H1 (cell line): ENCODE results near the gene SPDEF. TPM values are rescaled to one million over a fixed set of nuclear protein-coding genes. Genes with fewer than 3 reads are reported as not detected.

Source experiments
- CTCF ChIA-PET: fragments of 300-600 bp; sonication (Branson Sonifier 250); formaldehyde crosslinking; loops from one replicate; lab custom pipeline; 2021; ENCODE audit not compliant: partially characterized antibody; lab: Charles Lee
- POLR2A ChIA-PET: fragments of 300-600 bp; sonication (Branson Sonifier 250); formaldehyde crosslinking; loops from one replicate; lab custom pipeline; 2021; ENCODE audit warnings: inconsistent platforms; ENCODE audit not compliant: partially characterized antibody; lab: Charles Lee
- DNase-seq, 2 experiments: peaks; one replicate each; pipeline versions ENCODE4 v3.0.0 to v3.0.0-alpha.2; 2010 to 2022; ENCODE audit warnings: low spot score in 2 of 2, low read depth in 1 of 2, mixed read lengths in 1 of 2
- FAIRE-seq: peaks from 2 replicates; lab custom pipeline; 2011; peaks lifted over from hg19 to GRCh38; lab: Jason Lieb, UNC
- H2AFZ ChIP-seq: 2 replicates; pipeline ENCODE4 v1.8.1; 2012; ENCODE audit warnings: low read length, inconsistent platforms
- H2AK5ac ChIP-seq: 2 replicates; pipeline ENCODE4 v1.6.1; 2013; ENCODE audit warnings: low read depth, low read length
- H2BK120ac ChIP-seq: replicated peaks from 2 replicates; pipeline ENCODE3; 2013; ENCODE audit warnings: low read depth, low read length, inconsistent platforms
- H2BK12ac ChIP-seq: 2 replicates; pipeline ENCODE4 v1.6.1; 2013; ENCODE audit warnings: low read depth, low read length
- H2BK15ac ChIP-seq: 2 replicates; pipeline ENCODE4 v1.6.1; 2013; ENCODE audit warnings: low read length
- H2BK20ac ChIP-seq: 2 replicates; pipeline ENCODE4 v1.6.1; 2013; ENCODE audit warnings: low read length
- H2BK5ac ChIP-seq: 2 replicates; pipeline ENCODE4 v1.6.1; 2013; ENCODE audit warnings: low read depth, low read length
- H3K14ac ChIP-seq: 2 replicates; pipeline ENCODE4 v1.6.1; 2013; ENCODE audit warnings: inconsistent platforms; ENCODE audit not compliant: insufficient read length
- H3K18ac ChIP-seq: 2 replicates; pipeline ENCODE4 v1.6.1; 2013; ENCODE audit warnings: low read length; ENCODE audit errors: extremely low read depth
- H3K23ac ChIP-seq: 2 replicates; pipeline ENCODE4 v1.6.1; 2013; ENCODE audit warnings: inconsistent platforms; ENCODE audit not compliant: insufficient read length
- H3K23me2 ChIP-seq: 2 replicates; pipeline ENCODE4 v1.6.1; 2013; ENCODE audit warnings: low read depth, low read length
- H3K27ac ChIP-seq: 2 replicates; pipeline ENCODE4 v1.6.1; 2011; ENCODE audit warnings: low read depth, low read length, inconsistent platforms
- H3K27me3 ChIP-seq, 4 experiments: replicated peaks in 1 of 4; 1 replicate in 1 of 4; 2 replicates in 3 of 4; pipeline versions ENCODE4 v1.6.1 to v1.8.1; 2011 to 2013; ENCODE audit warnings: low read length in 3 of 4, mild to moderate bottlenecking in 3 of 4, inconsistent platforms in 2 of 4, mixed read lengths in 2 of 4, moderate library complexity in 1 of 4; ENCODE audit not compliant: control insufficient read depth in 3 of 4, insufficient read depth in 3 of 4; ENCODE audit errors: extremely low read depth in 1 of 4
- H3K36me3 ChIP-seq, 4 experiments: 2 replicates each; pipeline versions ENCODE4 v1.6.1 to v1.8.1; 2011 to 2013; ENCODE audit warnings: mild to moderate bottlenecking in 4 of 4, low read length in 3 of 4, moderate library complexity in 2 of 4, control low read depth in 1 of 4, inconsistent platforms in 1 of 4; ENCODE audit not compliant: insufficient read depth in 4 of 4, control insufficient read depth in 2 of 4
- H3K4ac ChIP-seq: replicated peaks from 2 replicates; pipeline ENCODE3; 2013; ENCODE audit warnings: low read length, low read depth, mixed read lengths, inconsistent platforms; ENCODE audit not compliant: insufficient read length
- H3K4me1 ChIP-seq, 4 experiments: replicated peaks in 1 of 4; 1 replicate in 1 of 4; 2 replicates in 3 of 4; pipeline versions ENCODE4 v1.6.1 to v1.8.1; 2011 to 2013; ENCODE audit warnings: low read length in 3 of 4, inconsistent platforms in 2 of 4, mixed read lengths in 1 of 4; ENCODE audit not compliant: insufficient read depth in 4 of 4, control insufficient read depth in 3 of 4
- H3K4me2 ChIP-seq, 2 experiments: 2 replicates each; pipeline versions ENCODE4 v1.6.1 to v1.8.1; 2011 to 2013; ENCODE audit warnings: low read depth in 2 of 2, low read length in 2 of 2, control low read depth in 1 of 2, inconsistent platforms in 1 of 2, mild to moderate bottlenecking in 1 of 2; ENCODE audit not compliant: insufficient read depth in 1 of 2
- H3K4me3 ChIP-seq, 4 experiments: fragments of 200-600, 300-600 bp in 1 of 4; sonication (generic), shearing (Covaris generic), sonication (Bioruptor Twin) in 1 of 4; 2 replicates each; pipeline versions ENCODE4 v1.5.1 to v1.8.1; 2011 to 2016; ENCODE audit warnings: low read length in 4 of 4, low read depth in 3 of 4, control low read depth in 2 of 4, inconsistent platforms in 2 of 4, mild to moderate bottlenecking in 2 of 4, mixed read lengths in 1 of 4, moderate library complexity in 1 of 4; ENCODE audit not compliant: insufficient read depth in 2 of 4; ENCODE audit errors: extremely low read depth in 1 of 4
- H3K56ac ChIP-seq: replicated peaks from 2 replicates; pipeline ENCODE3; 2013; ENCODE audit warnings: low read depth, mild to moderate bottlenecking, mixed read lengths, low read length, inconsistent platforms; ENCODE audit not compliant: insufficient read length
- H3K79me1 ChIP-seq: 2 replicates; pipeline ENCODE4 v1.6.1; 2013; ENCODE audit warnings: low read depth, low read length, control low read depth
- H3K79me2 ChIP-seq, 2 experiments: 2 replicates each; pipeline versions ENCODE4 v1.6.1 to v1.8.1; 2012 to 2013; ENCODE audit warnings: low read length in 2 of 2, mild to moderate bottlenecking in 2 of 2, inconsistent platforms in 1 of 2; ENCODE audit not compliant: insufficient read depth in 2 of 2, control insufficient read depth in 1 of 2
- H3K9ac ChIP-seq, 4 experiments: replicated peaks in 1 of 4; 1 replicate in 1 of 4; 2 replicates in 3 of 4; pipeline versions ENCODE4 v1.6.1 to v1.8.1; 2011 to 2013; ENCODE audit warnings: low read depth in 3 of 4, low read length in 3 of 4, control low read depth in 2 of 4, mild to moderate bottlenecking in 2 of 4, moderate library complexity in 2 of 4, inconsistent platforms in 1 of 4; ENCODE audit errors: extremely low read depth in 1 of 4
- H3K9me3 ChIP-seq, 2 experiments: 2 replicates each; pipeline versions ENCODE4 v1.6.1 to v1.8.1; 2012 to 2013; ENCODE audit warnings: mild to moderate bottlenecking in 2 of 2, moderate library complexity in 2 of 2, control low read depth in 1 of 2, inconsistent platforms in 1 of 2, low read depth in 1 of 2, low read length in 1 of 2, mixed read lengths in 1 of 2; ENCODE audit not compliant: insufficient read depth in 2 of 2
- H4K20me1 ChIP-seq, 2 experiments: replicated peaks in 1 of 2; 2 replicates each; pipeline versions ENCODE3 to v1.8.1; 2011 to 2013; ENCODE audit warnings: inconsistent platforms in 2 of 2, low read length in 2 of 2, mild to moderate bottlenecking in 1 of 2; ENCODE audit not compliant: insufficient read depth in 2 of 2, control insufficient read depth in 1 of 2
- H4K5ac ChIP-seq: 2 replicates; pipeline ENCODE4 v1.6.1; 2013; ENCODE audit warnings: low read length, low read depth, mixed read lengths, inconsistent platforms; ENCODE audit not compliant: insufficient read length
- H4K8ac ChIP-seq: 2 replicates; pipeline ENCODE4 v1.8.0; 2013; ENCODE audit warnings: mild to moderate bottlenecking, moderate library complexity, low read length, inconsistent platforms; ENCODE audit not compliant: insufficient read depth; ENCODE audit errors: extremely low read depth
- H4K91ac ChIP-seq: replicated peaks from 2 replicates; pipeline ENCODE3; 2013; ENCODE audit warnings: low read length, mixed read lengths, inconsistent platforms; ENCODE audit not compliant: insufficient read length
- BCL11A ChIP-seq, 2 experiments: IDR thresholded peaks; one replicate each; pipeline ENCODE4 v1.6.1; 2011; ENCODE audit warnings: low read depth in 2 of 2, low read length in 2 of 2, mild to moderate bottlenecking in 2 of 2
- CHD1 ChIP-seq: IDR thresholded peaks from 2 replicates; pipeline ENCODE4 v1.6.1; 2012; ENCODE audit warnings: low read depth, low read length, improper control_type of control experiment
- CHD2 ChIP-seq: IDR thresholded peaks from 2 replicates; pipeline ENCODE4 v1.6.1; 2012; ENCODE audit warnings: low read length, improper control_type of control experiment
- RNF2 ChIP-seq: fragments of 200-900, 300-1000 bp; sonication (generic); IDR thresholded peaks from 2 replicates; pipeline ENCODE4 v1.7.1; 2016; ENCODE audit warnings: borderline replicate concordance, low read depth, mild to moderate bottlenecking, antibody characterized with exemption, low read length; ENCODE audit not compliant: poor library complexity, severe bottlenecking; ENCODE audit errors: missing control alignments
- SAP30 ChIP-seq: fragments of 300-600 bp; sonication (generic); IDR thresholded peaks from 2 replicates; pipeline ENCODE4 v1.7.1; 2012; ENCODE audit warnings: low read length, moderate library complexity, mild to moderate bottlenecking, inconsistent platforms; ENCODE audit not compliant: insufficient read depth, insufficient replicate concordance
- SP2 ChIP-seq: IDR thresholded peaks from 2 replicates; pipeline ENCODE4 v1.6.1; 2012; ENCODE audit warnings: mild to moderate bottlenecking, low read length, inconsistent platforms
- TAF7 ChIP-seq: optimal IDR thresholded peaks from 2 replicates; pipeline ENCODE3; 2011; ENCODE audit warnings: low read depth, mild to moderate bottlenecking, inconsistent platforms, low read length, moderate library complexity, borderline replicate concordance
- TBP ChIP-seq: IDR thresholded peaks from 2 replicates; pipeline ENCODE4 v1.6.1; 2011; ENCODE audit warnings: low read depth, low read length, improper control_type of control experiment
- ZNF274 ChIP-seq: IDR thresholded peaks from 2 replicates; pipeline ENCODE4 v1.7.0; 2012; ENCODE audit warnings: low read length, borderline replicate concordance; ENCODE audit errors: extremely low read depth
- WGBS, 2 experiments: shearing (Covaris generic) in 1 of 2; methylation state at CpG; one replicate each; pipeline versions ENCODE4 v1.1.6 to v1.1.7; 2013 to 2015; ENCODE audit warnings: low lambda C conversion rate in 2 of 2, mixed read lengths in 2 of 2, inconsistent platforms in 1 of 2, low coverage in 1 of 2, missing lambda C conversion rate in 1 of 2; ENCODE audit not compliant: insufficient replicate concordance in 2 of 2, insufficient coverage in 1 of 2, insufficient read length in 1 of 2; ENCODE audit errors: extremely low coverage in 1 of 2, missing lambda C conversion rate in 1 of 2; 5-methylcytosine and 5-hydroxymethylcytosine counted together
- polyA plus RNA-seq, 7 experiments: library from polyadenylated mRNA; depleted of rRNA in 3 of 7; stranded (reverse) in 5 of 7; unstranded in 2 of 7; fragments of >200 nt in 5 of 7; fragments of 200-250 nt in 2 of 7; gene quantifications; 1 replicate in 5 of 7; 2 replicates in 1 of 7; 4 replicates in 1 of 7; pipeline versions ENCODE4 v1.2.1 to v1.2.3, GENCODE V29; 2011 to 2013; ENCODE audit warnings: missing spikeins in 2 of 7, mixed read lengths in 2 of 7
- total RNA-seq: library from RNA; stranded (reverse); fragmentation: NEBNext Ultra II Directional; extraction: Animal tissue kit (Norgen Biotek cat#: 25700); gene quantifications from 2 replicates; pipeline ENCODE4 v1.2.1, GENCODE V29; 2021

SPDEF gene
- total and polyA plus RNA-seq, 2 of the 8 experiments (the other 6 are each of a cell fraction or from before 2014, with no cell fraction given), result 0.15 to 0.30 TPM

DNA sequence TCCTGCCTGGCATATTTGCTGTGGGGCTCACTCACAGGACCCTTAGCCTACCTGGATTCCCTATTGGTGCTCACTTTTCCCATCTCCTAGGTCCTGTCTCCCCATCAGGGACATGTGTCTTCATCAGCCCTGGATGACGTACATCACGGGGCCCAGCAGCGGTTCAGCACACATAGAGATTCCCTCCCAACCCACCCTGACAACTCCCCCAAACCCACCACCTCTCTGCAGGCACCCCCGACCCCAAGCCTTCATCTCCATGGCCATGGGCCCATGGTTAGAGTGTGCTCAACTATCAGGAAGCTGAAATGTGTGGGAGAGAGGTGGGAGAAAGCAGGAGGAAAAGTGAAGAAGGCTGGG is 25.4 kb upstream of the SPDEF start:
- no peak for TF ChIP-seq TBP
- no peak for TF ChIP-seq BCL11A (IDR thresholded peaks at IDR 0.05; ENCODE audit: low read depth in 2 of 2, low read length in 2 of 2)
- no peak for TF ChIP-seq RNF2
- no peak for TF ChIP-seq ZNF274
- TF ChIP-seq SAP30, result no peak
- TF ChIP-seq TAF7, result no peak
- no peak for TF ChIP-seq SP2
- no peak for TF ChIP-seq CHD2
- TF ChIP-seq CHD1, result no peak
- Histone ChIP-seq H3K4me3 (no peak overlapping the region), H3K14ac (no peak overlapping the region), H4K5ac (no peak overlapping the region), H2BK20ac (no peak overlapping the region), H3K18ac (no peak overlapping the region), H3K4me1 (peaks cover 0 to 7% (median 4%) of the 10 kb centered on the region in 4 experiments; a peak in 5 of 7 replicates), H3K27me3 (no peaks in the 10 kb centered on the region), H3K56ac (no peak overlapping the region), H4K20me1 (peaks cover 0 to 5% of the 10 kb centered on the region in 2 experiments), H2BK12ac (no peak overlapping the region), H3K27ac (no peak overlapping the region), H3K36me3 (no peaks in the 10 kb centered on the region), H3K79me2 (no peaks in the 10 kb centered on the region), H3K9ac (no peak overlapping the region), H2AK5ac (no peak overlapping the region), H2BK120ac (no peak overlapping the region), H3K4ac (no peak overlapping the region), H2BK15ac (no peak overlapping the region), H3K9me3 (no peaks in the 10 kb centered on the region), H3K4me2 (no peak overlapping the region), H2BK5ac (no peak overlapping the region), H3K79me1 (peaks cover 5% of the 10 kb centered on the region), H4K8ac (no peak overlapping the region), H3K23me2 (no peaks in the 10 kb centered on the region), H4K91ac (no peak overlapping the region), H3K23ac (no peak overlapping the region), H2AFZ (no peak overlapping the region)
- FAIRE-seq, result no peak
- CTCF ChIA-PET, result interaction anchor here (1.2 to 4.3 kb wide), 7 partner anchors 13 to 122 kb away, joined by 3 to 20 read pairs (median 7); partner anchors contain the start of gene SPDEF
- POLR2A ChIA-PET, result interaction anchor here (1.3 to 1.8 kb wide), 3 partner anchors 9 to 155 kb away, joined by 3 to 6 read pairs (median 5); partner anchors contain the start of genes PACSIN1 and RPS10
- DNase-seq, result no peak
- 88% methylated on average over 1 of the region's 4 CpGs; no CpG with 5 or more reads in 1 of the 2 experiments for WGBS, 2 experiments
